ENCODE data around the gene IDH3G.

- TF ChIP-seq POLR2A (IDR thresholded peaks at IDR 0.05): no peak
- TF ChIP-seq, protein P1, sequence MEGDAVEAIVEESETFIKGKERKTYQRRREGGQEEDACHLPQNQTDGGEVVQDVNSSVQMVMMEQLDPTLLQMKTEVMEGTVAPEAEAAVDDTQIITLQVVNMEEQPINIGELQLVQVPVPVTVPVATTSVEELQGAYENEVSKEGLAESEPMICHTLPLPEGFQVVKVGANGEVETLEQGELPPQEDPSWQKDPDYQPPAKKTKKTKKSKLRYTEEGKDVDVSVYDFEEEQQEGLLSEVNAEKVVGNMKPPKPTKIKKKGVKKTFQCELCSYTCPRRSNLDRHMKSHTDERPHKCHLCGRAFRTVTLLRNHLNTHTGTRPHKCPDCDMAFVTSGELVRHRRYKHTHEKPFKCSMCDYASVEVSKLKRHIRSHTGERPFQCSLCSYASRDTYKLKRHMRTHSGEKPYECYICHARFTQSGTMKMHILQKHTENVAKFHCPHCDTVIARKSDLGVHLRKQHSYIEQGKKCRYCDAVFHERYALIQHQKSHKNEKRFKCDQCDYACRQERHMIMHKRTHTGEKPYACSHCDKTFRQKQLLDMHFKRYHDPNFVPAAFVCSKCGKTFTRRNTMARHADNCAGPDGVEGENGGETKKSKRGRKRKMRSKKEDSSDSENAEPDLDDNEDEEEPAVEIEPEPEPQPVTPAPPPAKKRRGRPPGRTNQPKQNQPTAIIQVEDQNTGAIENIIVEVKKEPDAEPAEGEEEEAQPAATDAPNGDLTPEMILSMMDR (IDR thresholded peaks at IDR 0.05): no peak
Observed at GRCh38 chrX:153786669-153787068, 7.5 kb downstream of the IDH3G start.
